K562 (cell line): Measurements from ENCODE around the gene COPS4. TPM values are rescaled to one million over a fixed set of nuclear protein-coding genes. Genes with fewer than 3 reads are reported as not detected.

Source experiments
- ATF1 ChIP-seq, 2 experiments: fragments of 450-650 bp in 1 of 2; IDR thresholded peaks; 2 replicates each; pipeline ENCODE4 v1.6.1; 2016; ENCODE audit warnings: missing compliant biosample characterization in 1 of 2, missing genetic modification characterization in 1 of 2
- BCL6 ChIP-seq: fragments of 250-450 bp; sonication (Bioruptor Pico); IDR thresholded peaks from 2 replicates; pipeline ENCODE4 v1.4.0; 2020
- C11orf30 ChIP-seq: fragments of 450-650 bp; IDR thresholded peaks from 2 replicates; pipeline ENCODE4 v1.6.1; 2016; ENCODE audit warnings: low read depth, mild to moderate bottlenecking
- CC2D1A ChIP-seq: fragments of 450-650 bp; IDR thresholded peaks from 2 replicates; pipeline ENCODE4 v1.6.1; 2017; ENCODE audit warnings: mild to moderate bottlenecking
- CTCFL ChIP-seq: IDR thresholded peaks from 2 replicates; pipeline ENCODE4 v1.6.1; 2011; ENCODE audit warnings: borderline replicate concordance, low read depth, mild to moderate bottlenecking, moderate library complexity, low read length; ENCODE audit not compliant: insufficient read depth, poor library complexity, severe bottlenecking
- DACH1 ChIP-seq: fragments of 450-650 bp; IDR thresholded peaks from 2 replicates; pipeline ENCODE4 v1.6.1; 2018; ENCODE audit not compliant: partially characterized antibody
- GTF2F1 ChIP-seq: IDR thresholded peaks from 2 replicates; pipeline ENCODE4 v1.6.1; 2011; ENCODE audit warnings: low read depth, low read length, improper control_type of control experiment
- MCM5 ChIP-seq: fragments of 450-650 bp; IDR thresholded peaks from 2 replicates; pipeline ENCODE4 v1.6.1; 2016; ENCODE audit warnings: low read depth
- MLLT1 ChIP-seq, 2 experiments: fragments of 450-650 bp; IDR thresholded peaks; 2 replicates each; pipeline ENCODE4 v1.6.1; 2016
- NEUROD1 ChIP-seq: fragments of 150-350 bp; IDR thresholded peaks from 2 replicates; pipeline ENCODE4 v1.6.1; 2014; ENCODE audit warnings: borderline replicate concordance, low read length, low read depth; ENCODE audit not compliant: partially characterized antibody
- NFATC3 ChIP-seq: fragments of 450-650 bp; IDR thresholded peaks from 2 replicates; pipeline ENCODE4 v1.6.1; 2017; ENCODE audit warnings: mild to moderate bottlenecking
- NRF1 ChIP-seq, 2 experiments: fragments of 450-650 bp; IDR thresholded peaks in 1 of 2; conservative IDR thresholded peaks in 1 of 2; 2 replicates each; pipeline ENCODE4 v1.6.1; 2014; ENCODE audit warnings: mild to moderate bottlenecking in 2 of 2
- OTX1 ChIP-seq: fragments of 450-650 bp; formaldehyde crosslinking; IDR thresholded peaks from 2 replicates; pipeline ENCODE4 v1.4.0; 2022; ENCODE audit warnings: mild to moderate bottlenecking
- PCBP1 ChIP-seq: fragments of 200-400 bp; formaldehyde crosslinking; IDR thresholded peaks from 2 replicates; pipeline ENCODE4 v1.6.1; 2018; ENCODE audit warnings: mild to moderate bottlenecking, low read depth, low read length; ENCODE audit not compliant: poor library complexity, severe bottlenecking
- PYGO2 ChIP-seq: fragments of 450-650 bp; IDR thresholded peaks from 2 replicates; pipeline ENCODE4 v1.6.1; 2016; ENCODE audit warnings: mild to moderate bottlenecking, missing genetic modification characterization, moderate library complexity, missing compliant biosample characterization
- RB1 ChIP-seq: fragments of 450-650 bp; IDR thresholded peaks from 2 replicates; pipeline ENCODE4 v1.6.1; 2017; ENCODE audit warnings: low read depth, mild to moderate bottlenecking
- SRSF1 ChIP-seq: fragments of 200-400 bp; formaldehyde crosslinking; IDR thresholded peaks from 2 replicates; pipeline ENCODE4 v1.6.1; 2017; ENCODE audit warnings: mild to moderate bottlenecking, low read depth, low read length, moderate library complexity
- TBP ChIP-seq: optimal IDR thresholded peaks from 2 replicates; pipeline ENCODE3; 2011; ENCODE audit warnings: low read depth, low read length, improper control_type of control experiment
- TGIF2 ChIP-seq: sonication (generic); formaldehyde crosslinking; IDR thresholded peaks from 2 replicates; pipeline ENCODE4 v1.8.1; 2022; ENCODE audit warnings: mild to moderate bottlenecking, missing genetic modification reagents, moderate library complexity
- THAP7 ChIP-seq: fragments of 250-450 bp; sonication (Bioruptor Pico); IDR thresholded peaks from 2 replicates; pipeline ENCODE4 v1.5.0; 2021
- ZNF24 ChIP-seq: fragments of 450-650 bp; IDR thresholded peaks from 2 replicates; pipeline ENCODE4 v1.6.1; 2016
- ZNF311 ChIP-seq: fragments of 250-450 bp; sonication (Bioruptor Pico); IDR thresholded peaks from 2 replicates; pipeline ENCODE4 v1.4.0; 2020; ENCODE audit warnings: mild to moderate bottlenecking, moderate library complexity
- ZNF512 ChIP-seq: IDR thresholded peaks from 2 replicates; pipeline ENCODE4 v1.6.1; 2016; ENCODE audit warnings: missing genetic modification characterization, missing compliant biosample characterization
- polyA plus RNA-seq, 8 experiments: library from polyadenylated mRNA; depleted of rRNA in 4 of 8; stranded (reverse) in 5 of 8; unstranded in 3 of 8; fragments of >200 nt; fragmentation: Nextera tagmentation in 2 of 8; fragmentation: Illumina TruSeq in 1 of 8; extraction: Ambion mirVana in 2 of 8; extraction: Trizol in 1 of 8; gene quantifications; 2 replicates each; pipeline versions ENCODE4 v1.2.1 to v1.2.3, GENCODE V29; 2011 to 2014; ENCODE audit warnings: inconsistent platforms in 1 of 8, missing spikeins in 1 of 8
- total RNA-seq, 7 experiments: library from RNA; depleted of rRNA in 6 of 7; stranded (reverse); fragments of >200 nt in 6 of 7; fragmentation: Illumina TruSeq in 2 of 7; extraction: Trizol in 2 of 7; gene quantifications; 2 replicates each; pipeline versions ENCODE4 v1.2.1 to v1.2.3, GENCODE V29; 2011 to 2021; ENCODE audit warnings: low replicate concordance in 1 of 7

COPS4 gene
- total and polyA plus RNA-seq, 9 of the 15 experiments (the other 6 are each of a cell fraction or from before 2014, with no cell fraction given), result 44.7 to 180 (median 70.9) TPM

- TF ChIP-seq ZNF512 (tag), result no peak
- TF ChIP-seq SRSF1, result no peak
- peak; percentile 62 for TF ChIP-seq NEUROD1
- no peak for TF ChIP-seq OTX1 (CRISPR knock-in tag)
- peak; percentile 92 for TF ChIP-seq C11orf30
- TF ChIP-seq BCL6 (CRISPR knock-in tag), result no peak
- no peak for TF ChIP-seq PYGO2 (tag)
- peak; percentile 72 for TF ChIP-seq TBP
- TF ChIP-seq NFATC3, result no peak
- peak in 1 of 2 experiments; percentile 97; a peak in 2 of 4 replicates for TF ChIP-seq MLLT1 (IDR thresholded peaks at IDR 0.05)
- TF ChIP-seq CTCFL, result peak; percentile 95
- TF ChIP-seq ZNF24, result peak; percentile 26; the same call in 1 of the 2 replicates
- peak; percentile 56; the same call in 1 of the 2 replicates for TF ChIP-seq CC2D1A
- no peak for TF ChIP-seq ZNF311
- TF ChIP-seq TGIF2, result 0 out of 2 replicates have a peak, but pooled peaks have one; percentile 62
- TF ChIP-seq RB1, result peak; percentile 21; the same call in 1 of the 2 replicates
- TF ChIP-seq MCM5, result no peak
- TF ChIP-seq THAP7 (CRISPR knock-in tag), result no peak
- peak; percentile 71 for TF ChIP-seq ATF1 (CRISPR knock-in tag; IDR thresholded peaks at IDR 0.05)
- peak; percentile 92 for TF ChIP-seq ATF1 (tag; IDR thresholded peaks at IDR 0.05)
- peak; percentile 19 for TF ChIP-seq DACH1
- peak; percentile 72 for TF ChIP-seq PCBP1
- peak; percentile 76 to 80 for TF ChIP-seq NRF1 (conservative IDR thresholded peaks at IDR 0.05 in 1 of 2, IDR thresholded peaks at IDR 0.05 in 1 of 2)
- TF ChIP-seq GTF2F1, result peak; percentile 84; the same call in 1 of the 2 replicates
Measured at GRCh38 chr4:83012687-83013419, 22.1 kb upstream of the COPS4 start (continued).
